ENCODE data around the gene PRLR. TPM values are rescaled to one million over a fixed set of nuclear protein-coding genes. Genes with fewer than 3 reads are reported as not detected.

The PRLR gene
- total and polyA plus RNA-seq, 2 of the 13 experiments (the other 11 are each of a cell fraction or from before 2014, with no cell fraction given): 12.2 to 13.3 TPM

- TF ChIP-seq KIAA2018 (CRISPR knock-in tag; IDR thresholded peaks at IDR 0.05; ENCODE audit: borderline replicate concordance) (no peak), ZNF20 (CRISPR knock-in tag; IDR thresholded peaks at IDR 0.05) (no peak), ZNF75D (CRISPR knock-in tag; IDR thresholded peaks at IDR 0.05; ENCODE audit: borderline replicate concordance) (no peak), ZSCAN5A (CRISPR knock-in tag; IDR thresholded peaks at IDR 0.05; ENCODE audit: borderline replicate concordance) (no peak), FOXP4 (CRISPR knock-in tag; IDR thresholded peaks at IDR 0.05) (no peak), ZBTB26 (CRISPR knock-in tag; IDR thresholded peaks at IDR 0.05; ENCODE audit: borderline replicate concordance) (no peak), THRA (CRISPR knock-in tag; IDR thresholded peaks at IDR 0.05; ENCODE audit: borderline replicate concordance) (peak; percentile 56; the same call in 1 of the 2 replicates), SNRNP70 (IDR thresholded peaks at IDR 0.05; ENCODE audit: low read depth, low read length) (no peak), U2AF2 (IDR thresholded peaks at IDR 0.05; ENCODE audit: low read depth, low read length) (no peak), PCBP2 (optimal IDR thresholded peaks at IDR 0.05; ENCODE audit: low read depth, low read length, poor library complexity, severe bottlenecking) (no peak), ZNF605 (CRISPR knock-in tag; IDR thresholded peaks at IDR 0.05) (no peak)
- TF ChIP-seq, protein P1, sequence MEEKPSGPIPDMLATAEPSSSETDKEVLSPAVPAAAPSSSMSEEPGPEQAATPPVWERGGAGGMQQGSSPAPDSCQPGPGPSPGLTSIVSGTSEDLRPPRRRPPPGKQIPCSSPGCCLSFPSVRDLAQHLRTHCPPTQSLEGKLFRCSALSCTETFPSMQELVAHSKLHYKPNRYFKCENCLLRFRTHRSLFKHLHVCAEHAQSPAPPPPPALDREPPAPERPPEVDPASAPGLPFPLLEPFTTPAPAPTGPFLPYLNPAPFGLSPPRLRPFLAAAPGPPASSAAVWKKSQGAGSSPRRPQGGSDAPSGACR (CRISPR knock-in tag; IDR thresholded peaks at IDR 0.05): no peak
Measured at GRCh38 chr5:35237580-35238376, 7.5 kb upstream of the PRLR start (continued).
